SHP77 (cell line): Measurements from ENCODE around the gene ST8SIA2.

ENCODE experiments used
- DNase-seq, 2 experiments: peaks; one replicate each; lab custom pipeline; 2025; lab: John Stamatoyannopoulos, UW

ST8SIA2 gene

DNA sequence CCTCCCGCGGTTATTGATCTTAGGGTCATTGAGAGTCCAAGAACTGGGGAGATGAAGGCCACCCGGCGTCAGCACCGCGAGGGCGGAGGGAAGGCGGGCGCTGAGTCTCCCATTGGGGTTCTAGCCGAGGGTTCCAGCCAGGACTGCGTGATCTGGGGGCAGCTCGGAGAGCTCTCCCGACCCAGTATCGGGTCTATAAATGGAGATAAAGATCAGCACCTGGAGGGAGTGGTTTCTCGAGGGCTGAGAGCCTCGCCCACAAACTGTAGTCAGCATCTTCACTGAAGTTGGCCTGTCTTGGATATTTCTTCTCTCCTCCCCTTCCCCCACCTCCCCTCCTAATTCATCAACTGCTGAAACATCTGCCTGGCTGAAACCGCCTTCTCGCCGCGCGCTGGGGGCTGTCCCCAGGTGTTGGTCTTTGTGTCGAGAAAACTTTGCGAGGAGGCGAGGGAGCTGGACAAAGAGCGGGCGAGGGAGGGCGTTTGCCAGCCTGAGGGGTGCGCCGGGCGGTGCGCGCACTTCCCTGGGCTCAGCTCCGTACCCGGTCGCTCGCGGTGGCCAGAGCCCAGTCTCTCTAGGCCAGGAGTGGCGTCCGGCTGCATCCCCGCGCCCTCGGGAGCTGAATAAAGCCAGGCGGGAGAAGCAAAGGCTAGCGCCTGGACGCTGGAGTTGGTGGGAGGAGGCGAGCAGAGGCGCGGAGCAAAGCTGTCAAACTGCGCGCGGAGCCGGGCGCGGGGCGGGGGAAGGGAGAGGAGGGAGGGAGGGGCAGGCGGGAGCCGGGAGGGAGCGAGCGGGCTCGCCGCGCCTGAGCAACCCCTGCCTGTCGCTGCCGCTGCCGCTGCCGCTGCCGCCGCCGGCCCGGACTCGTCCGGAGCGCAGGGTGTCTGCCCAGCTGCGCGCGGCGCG is at the start of gene ST8SIA2:
ST8SIA2 (plus strand) TSS at position 811 of the 909 bp plus-strand sequence. CDS start 184 bp downstream, outside the sequence.
- DNase-seq, result no peak

DNA sequence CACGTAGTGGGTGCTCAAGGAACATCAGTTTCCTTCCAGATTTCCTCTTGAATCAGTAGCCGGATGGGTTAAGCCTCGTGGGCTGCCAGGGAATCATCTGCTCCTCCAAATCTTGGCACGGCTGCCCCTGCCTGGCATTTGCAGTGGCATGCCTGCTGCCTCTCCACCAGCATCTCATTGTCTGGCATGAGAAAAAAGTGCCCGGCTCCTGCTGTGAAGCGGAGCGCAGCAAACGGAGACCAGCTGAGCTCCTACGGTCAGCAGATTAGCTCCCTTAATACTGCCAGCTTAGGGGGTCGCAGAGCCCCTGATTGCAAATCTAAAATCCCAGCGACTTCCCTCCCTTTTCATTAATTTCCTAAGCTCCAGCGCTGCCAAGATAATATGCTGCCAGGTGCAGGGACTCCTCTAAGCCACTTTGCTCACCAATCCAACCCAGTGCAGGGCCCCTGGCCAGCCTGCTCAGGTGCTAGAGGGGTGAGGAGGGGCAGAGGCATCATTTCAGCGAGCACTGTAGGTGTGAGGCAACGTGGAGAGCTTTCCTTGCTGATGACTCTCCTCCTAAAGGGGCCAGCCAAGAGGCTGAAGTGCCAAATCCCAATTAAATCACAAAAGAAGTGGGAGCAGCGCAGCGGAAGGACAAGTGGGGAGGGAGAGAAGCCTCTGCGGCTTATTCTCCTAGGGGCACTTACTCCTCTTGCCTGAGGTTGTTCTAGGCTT is 49.6 kb upstream of the ST8SIA2 start:
- no peak for DNase-seq

- DNase-seq, result no peak
Measured at GRCh38 chr15:92346063-92346462, 47.6 kb upstream of the ST8SIA2 start.

GRCh38 chr15:92355307-92355706 is 38.4 kb upstream of the ST8SIA2 start:
- no peak for DNase-seq

- DNase-seq, result no peak
Measured at GRCh38 chr15:92361321-92362000, 32.2 kb upstream of the ST8SIA2 start.

DNA sequence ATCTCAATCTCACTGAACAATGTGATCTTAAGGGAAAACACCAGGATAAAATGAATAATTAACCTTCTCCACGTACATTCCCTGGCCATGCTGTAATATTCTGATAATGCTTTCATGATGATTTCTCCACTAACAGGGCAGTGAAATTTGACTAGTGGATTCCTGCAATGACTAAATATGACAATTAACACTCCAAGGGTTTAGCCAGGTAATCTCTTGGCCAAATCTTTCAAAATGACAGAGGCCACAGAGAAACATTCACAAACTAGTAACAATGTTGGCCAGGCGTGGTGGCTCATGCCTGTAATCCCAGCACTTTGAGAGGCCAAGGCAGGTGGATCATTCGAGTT is 31.7 kb upstream of the ST8SIA2 start:
- no peak for DNase-seq

- no peak for DNase-seq
Measured at GRCh38 chr15:92365084-92365483, 28.6 kb upstream of the ST8SIA2 start.

DNA sequence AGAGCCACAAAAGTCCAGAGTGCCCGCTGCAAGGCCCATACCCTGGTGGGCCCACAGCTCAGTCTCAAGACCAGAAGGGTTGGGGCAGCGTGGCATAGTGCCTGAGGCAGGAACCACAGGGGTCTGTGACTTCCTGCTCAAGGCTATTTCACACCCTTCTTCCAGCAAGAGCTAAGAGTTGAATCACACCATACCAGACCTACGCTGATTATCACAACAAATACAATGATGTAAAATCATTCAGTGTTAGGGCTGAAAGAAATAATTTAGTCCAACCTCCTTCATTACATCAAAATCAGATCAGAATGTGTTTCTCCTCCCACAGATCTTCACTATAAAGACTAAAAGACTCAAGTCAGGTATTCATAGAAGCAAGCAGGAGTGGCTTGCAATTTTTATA is 27.8 kb upstream of the ST8SIA2 start:
- no peak for DNase-seq

- DNase-seq, result no peak
Measured at GRCh38 chr15:92366381-92366780, 27.3 kb upstream of the ST8SIA2 start.

DNA sequence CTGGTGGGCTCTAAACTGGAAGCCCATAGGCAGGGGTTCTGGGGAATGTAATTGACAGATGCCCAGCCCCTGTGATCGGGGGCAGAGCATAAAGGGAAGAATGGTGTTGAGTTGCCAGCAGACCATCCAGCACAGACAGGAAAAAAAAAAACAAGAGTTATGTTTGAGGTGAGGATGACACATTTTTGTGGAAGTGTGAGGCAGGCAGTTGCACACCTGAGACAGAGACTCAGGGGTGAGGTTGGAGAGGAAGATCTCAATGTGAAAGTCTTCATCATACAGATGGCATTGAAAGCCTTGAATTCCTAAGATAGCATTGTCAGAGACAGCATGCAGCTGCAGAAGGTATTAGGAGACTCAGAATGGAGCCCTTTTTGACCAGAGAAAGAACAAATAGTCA is 18.6 kb upstream of the ST8SIA2 start:
- DNase-seq, result no peak

GRCh38 chr15:92376109-92376508 is 17.6 kb upstream of the ST8SIA2 start:
- DNase-seq, result no peak

DNA sequence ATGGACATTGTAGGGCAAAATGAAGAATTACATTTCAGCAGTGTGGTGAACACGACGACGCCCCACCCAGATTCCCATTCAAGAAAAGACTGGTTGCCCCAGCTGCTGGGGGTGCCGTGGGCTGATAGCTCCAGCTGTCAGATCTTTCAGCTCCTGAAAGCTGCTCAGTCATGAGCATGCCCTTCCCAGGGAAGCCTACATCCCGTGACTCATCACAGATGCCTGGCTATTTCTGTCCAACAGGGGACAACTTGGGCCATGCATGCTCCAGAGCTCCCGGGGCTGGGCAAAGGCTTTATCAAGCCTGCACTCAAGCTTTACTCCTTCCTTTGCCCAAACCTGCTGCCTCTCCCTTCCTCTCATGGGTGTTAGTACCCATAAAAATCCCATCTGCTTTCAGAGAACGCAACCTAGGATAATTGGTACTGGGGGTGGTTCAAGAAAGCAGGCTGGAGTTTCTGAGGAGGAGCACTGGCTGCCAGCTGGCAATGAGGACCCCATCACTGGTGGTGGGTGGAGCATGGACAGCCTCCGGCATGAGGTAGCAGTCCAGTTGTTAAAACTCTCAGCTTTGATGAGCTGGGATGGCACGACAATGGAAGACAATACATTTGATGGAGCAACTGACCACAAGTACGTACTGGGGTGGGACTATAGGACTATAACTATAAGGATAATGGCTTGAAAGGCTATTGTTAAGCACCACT is 16.4 kb upstream of the ST8SIA2 start:
- no peak for DNase-seq

DNA sequence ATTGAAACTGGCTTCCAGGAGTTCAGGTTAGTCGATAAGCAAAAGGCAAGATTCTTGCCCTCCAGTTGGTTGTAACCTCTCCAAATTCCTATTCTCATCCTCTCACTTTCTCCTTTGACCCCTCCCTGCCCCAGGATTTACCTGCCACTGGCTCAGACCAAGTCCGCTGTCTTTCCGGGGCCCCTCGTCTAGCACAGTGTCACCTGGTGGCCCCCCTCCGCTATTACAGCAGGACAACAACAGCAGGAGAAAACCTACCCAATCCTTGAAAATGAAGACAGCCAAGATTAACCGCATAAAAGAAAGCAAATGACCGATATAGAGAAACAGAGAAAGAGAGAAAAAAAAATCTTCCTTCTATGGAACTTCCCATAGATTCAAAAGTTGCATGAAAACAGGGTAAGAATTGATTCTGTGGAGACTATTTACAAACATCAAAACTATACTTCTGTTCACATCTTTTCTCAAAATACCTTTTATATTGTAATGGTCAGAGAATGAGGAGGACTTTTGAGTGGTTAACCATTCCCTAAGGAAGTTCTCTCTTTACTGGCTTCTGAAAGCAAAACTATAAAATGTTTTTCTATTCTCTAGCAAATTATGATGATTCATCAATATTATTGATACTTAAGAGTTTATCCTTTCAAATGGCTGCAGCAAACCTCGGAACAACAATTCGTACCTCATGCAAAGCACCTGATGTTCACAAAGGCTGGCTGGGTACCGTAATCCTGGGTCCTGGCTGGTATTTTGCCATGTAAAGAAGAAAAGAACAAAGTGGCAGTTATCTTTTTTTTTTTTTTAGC is 10.0 kb upstream of the ST8SIA2 start:
- no peak for DNase-seq

DNA sequence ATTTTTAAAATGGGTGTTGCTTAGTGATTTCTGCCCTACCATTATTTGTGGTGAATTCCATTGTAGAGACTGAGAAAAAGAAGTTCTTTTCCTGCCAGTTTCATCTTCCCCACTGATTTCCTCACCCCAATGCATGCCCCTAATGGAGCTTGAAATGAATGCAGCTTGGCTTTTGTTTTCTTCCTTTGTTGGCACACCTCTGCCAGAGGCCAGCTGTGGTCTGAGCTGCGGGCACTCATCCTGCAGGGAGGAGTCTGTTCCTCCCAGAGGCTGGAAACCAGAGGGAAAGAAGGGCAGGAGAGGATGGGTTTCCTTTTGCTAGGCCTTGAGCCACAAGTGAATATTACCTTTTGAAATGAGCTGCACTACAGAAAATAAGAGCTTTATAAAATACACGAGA is 9.3 kb upstream of the ST8SIA2 start:
- DNase-seq, result no peak

DNA sequence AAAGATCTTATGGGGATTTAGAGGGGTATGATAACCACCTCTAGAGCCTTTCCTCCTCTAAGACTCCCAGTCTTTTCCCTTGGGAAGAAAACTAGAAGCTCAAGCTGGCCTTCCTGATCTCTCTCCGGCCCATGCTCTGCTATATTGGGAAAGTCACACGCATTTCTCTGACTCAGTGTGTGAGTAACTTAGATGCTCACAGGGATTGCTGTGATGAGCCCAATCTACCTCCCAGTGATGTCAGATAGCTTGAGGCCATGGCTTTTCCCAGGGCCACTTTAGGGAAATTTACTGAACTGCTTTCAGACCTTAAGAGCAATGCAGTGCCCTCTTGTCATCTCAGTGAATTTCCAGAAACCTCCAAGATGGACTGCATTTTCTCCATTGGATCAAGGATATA is 8.6 kb upstream of the ST8SIA2 start:
- DNase-seq, result no peak

DNA sequence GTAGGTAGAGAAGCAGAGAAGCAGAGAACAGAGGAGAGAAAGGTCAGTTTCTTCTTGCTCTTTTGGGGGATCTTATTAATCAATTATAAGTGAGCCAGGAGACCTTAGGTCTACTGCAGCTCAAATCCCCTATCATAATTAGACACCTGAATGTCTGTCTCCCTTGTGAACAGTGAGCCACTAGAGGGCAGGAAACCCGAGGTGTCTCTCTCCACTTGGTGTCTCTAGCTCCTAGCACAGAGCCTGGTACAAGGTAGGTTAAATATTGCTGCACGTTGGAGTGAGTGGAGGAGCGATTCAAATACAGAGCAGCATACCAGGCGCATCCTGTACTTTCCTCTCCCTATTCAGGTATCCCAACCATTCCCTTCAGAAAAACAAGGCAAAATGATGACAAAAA is 2.0 kb upstream of the ST8SIA2 start:
- DNase-seq, result peak in 1 of 2 experiments; percentile 29

DNA sequence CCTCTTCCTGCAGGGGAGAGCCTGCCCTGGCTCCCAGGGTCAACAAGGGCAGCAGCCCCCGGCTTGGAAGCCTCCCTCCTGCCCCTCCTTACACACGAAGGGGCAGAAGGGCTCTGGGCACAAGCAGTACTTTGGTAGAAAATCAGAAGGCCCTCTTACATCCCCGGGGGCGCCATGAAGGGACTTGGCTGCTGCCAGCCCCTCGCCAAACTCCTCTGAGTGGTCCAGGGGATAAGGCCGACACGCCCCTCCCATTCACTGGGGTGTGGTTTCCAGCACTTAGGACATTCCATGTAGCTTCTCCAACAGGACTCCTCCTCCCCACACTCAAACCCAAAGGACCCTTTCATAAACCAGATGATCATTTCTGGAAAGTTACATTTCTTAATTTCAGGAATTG is 1.2 kb upstream of the ST8SIA2 start:
- no peak for DNase-seq

DNA sequence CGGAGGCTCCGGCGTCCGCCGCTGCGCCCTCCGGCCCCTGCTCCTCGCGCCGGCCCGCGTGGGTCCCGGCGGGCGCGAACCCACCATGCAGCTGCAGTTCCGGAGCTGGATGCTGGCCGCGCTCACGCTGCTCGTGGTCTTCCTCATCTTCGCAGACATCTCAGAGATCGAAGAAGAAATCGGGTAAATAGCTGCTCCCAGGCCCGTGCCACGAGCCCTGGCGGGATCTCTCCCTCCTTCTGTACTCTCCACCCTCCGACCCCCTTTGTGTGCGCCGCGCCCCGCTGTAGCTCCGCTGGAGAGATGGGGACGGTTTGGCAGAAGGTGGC is 263 bp downstream of the ST8SIA2 start:
- DNase-seq, result no peak

GRCh38 chr15:92394309-92395097 is 822 bp downstream of the ST8SIA2 start:
- DNase-seq, result no peak

GRCh38 chr15:92395098-92395635 is 1.5 kb downstream of the ST8SIA2 start:
- DNase-seq, result no peak
